Brain microvascular endothelial cell (primary cell): ENCODE data around the gene GALNT10.

ENCODE experiments used
- DNase-seq: peaks from one replicate; pipeline ENCODE4 v3.0.0-alpha.2; 2020
- H3K27ac ChIP-seq: fragments of 250-450 bp; sonication (Bioruptor Pico); 2 replicates; pipeline ENCODE4 v1.5.1; 2020; ENCODE audit warnings: mild to moderate bottlenecking, moderate library complexity
- H3K27me3 ChIP-seq: fragments of 250-450 bp; sonication (Bioruptor Pico); replicated peaks from 2 replicates; pipeline ENCODE4 v1.5.1; 2020; ENCODE audit warnings: mild to moderate bottlenecking
- H3K36me3 ChIP-seq: fragments of 250-450 bp; sonication (Bioruptor Pico); replicated peaks from 2 replicates; pipeline ENCODE4 v1.5.1; 2020; ENCODE audit warnings: mild to moderate bottlenecking
- H3K4me3 ChIP-seq: 2 replicates; pipeline ENCODE4 v1.5.1; 2011; ENCODE audit warnings: low read depth, mild to moderate bottlenecking, control low read depth, low read length, moderate library complexity
- CTCF ChIP-seq: IDR thresholded peaks from 2 replicates; pipeline ENCODE4 v1.5.1; 2011; ENCODE audit warnings: low read depth, mild to moderate bottlenecking, moderate library complexity, low read length, control low read depth, inconsistent platforms; ENCODE audit errors: missing control alignments
- in situ Hi-C: cut with HindIII; loops from 2 replicates; pipeline ENCODE4 v1.10.0; 2017; ENCODE audit warnings: low sequenced_read_pairs, low pct_ligation_motif_present

Gene GALNT10

GRCh38 chr5:154411338-154411737, 220.8 kb downstream of the GALNT10 start:
- no peak for TF ChIP-seq CTCF
- no peak overlapping the region for H3K27ac ChIP-seq
- no peak overlapping the region for H3K4me3 ChIP-seq
- no peaks in the 10 kb centered on the region for H3K27me3 ChIP-seq
- H3K36me3 ChIP-seq = peaks cover 33% of the 10 kb centered on the region
- no peak for DNase-seq
- in situ Hi-C loops = no loop called here

GRCh38 chr5:154412316-154412715, 221.8 kb downstream of the GALNT10 start:
- H3K4me3 ChIP-seq = no peak overlapping the region
- no peaks in the 10 kb centered on the region for H3K27me3 ChIP-seq
- peaks cover 43% of the 10 kb centered on the region for H3K36me3 ChIP-seq
- DNase-seq = no peak
- H3K27ac ChIP-seq = no peak overlapping the region
- no peak for TF ChIP-seq CTCF
- in situ Hi-C loops = no loop called here

GRCh38 chr5:154412925-154413324, 222.4 kb downstream of the GALNT10 start:
- TF ChIP-seq CTCF = no peak
- in situ Hi-C loops = no loop called here
- peaks cover 48% of the 10 kb centered on the region for H3K36me3 ChIP-seq
- DNase-seq = no peak
- no peak overlapping the region for H3K4me3 ChIP-seq
- H3K27ac ChIP-seq = no peak overlapping the region
- H3K27me3 ChIP-seq = no peaks in the 10 kb centered on the region

- no peaks in the 10 kb centered on the region for H3K27me3 ChIP-seq
- no peak for DNase-seq
- TF ChIP-seq CTCF = no peak
- in situ Hi-C loops = no loop called here
- no peak overlapping the region for H3K4me3 ChIP-seq
- peaks cover 58% of the 10 kb centered on the region for H3K36me3 ChIP-seq
- H3K27ac ChIP-seq = no peak overlapping the region
These were observed 224.6 kb downstream of the GALNT10 start for GRCh38 chr5:154415114-154415513.

GRCh38 chr5:154418344-154418820, 227.8 kb downstream of the GALNT10 start:
- no peak for TF ChIP-seq CTCF
- no peak overlapping the region for H3K27ac ChIP-seq
- no peak for DNase-seq
- in situ Hi-C loops = no loop called here
- no peaks in the 10 kb centered on the region for H3K27me3 ChIP-seq
- H3K36me3 ChIP-seq = peaks cover 30% of the 10 kb centered on the region
- H3K4me3 ChIP-seq = no peak overlapping the region

GRCh38 chr5:154419236-154419635, 228.7 kb downstream of the GALNT10 start:
- no peak overlapping the region for H3K27ac ChIP-seq
- in situ Hi-C loops = no loop called here
- no peak for DNase-seq
- TF ChIP-seq CTCF = no peak
- H3K4me3 ChIP-seq = no peak overlapping the region
- H3K27me3 ChIP-seq = no peaks in the 10 kb centered on the region
- peaks cover 29% of the 10 kb centered on the region for H3K36me3 ChIP-seq
